ENCODE measurements around the gene METTL23. TPM values are rescaled to one million over a fixed set of nuclear protein-coding genes. Genes with fewer than 3 reads are reported as not detected.
A peak's percentile ranks its signal among the peaks of the same experiment; 100 is the strongest.

METTL23 gene, protein sequence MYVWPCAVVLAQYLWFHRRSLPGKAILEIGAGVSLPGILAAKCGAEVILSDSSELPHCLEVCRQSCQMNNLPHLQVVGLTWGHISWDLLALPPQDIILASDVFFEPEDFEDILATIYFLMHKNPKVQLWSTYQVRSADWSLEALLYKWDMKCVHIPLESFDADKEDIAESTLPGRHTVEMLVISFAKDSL
- 10 to 100 TPM in 3 of 4 donors, not detected in 1; 11.2 to 34.1 (median 24.7) TPM for total RNA-seq

- H3K27ac ChIP-seq: peak within 1 kb of the TSS; percentile 100
- in situ Hi-C loops (cut with MboI; ENCODE audit: low pct_ligation_motif_present in 1 of 4, low pct_unique_long_range_greater_than_20kb in 1 of 4, low sequenced_read_pairs in 3 of 4): no loop called here
- peak; percentile 90 for DNase-seq
- H3K9me3 ChIP-seq: no peaks in the 10 kb centered on the region
- no peaks in the 10 kb centered on the region for H3K27me3 ChIP-seq
- peak within 1 kb of the TSS; percentile 89 to 99 (median 98) for H3K4me3 ChIP-seq
- TF ChIP-seq, protein P1, sequence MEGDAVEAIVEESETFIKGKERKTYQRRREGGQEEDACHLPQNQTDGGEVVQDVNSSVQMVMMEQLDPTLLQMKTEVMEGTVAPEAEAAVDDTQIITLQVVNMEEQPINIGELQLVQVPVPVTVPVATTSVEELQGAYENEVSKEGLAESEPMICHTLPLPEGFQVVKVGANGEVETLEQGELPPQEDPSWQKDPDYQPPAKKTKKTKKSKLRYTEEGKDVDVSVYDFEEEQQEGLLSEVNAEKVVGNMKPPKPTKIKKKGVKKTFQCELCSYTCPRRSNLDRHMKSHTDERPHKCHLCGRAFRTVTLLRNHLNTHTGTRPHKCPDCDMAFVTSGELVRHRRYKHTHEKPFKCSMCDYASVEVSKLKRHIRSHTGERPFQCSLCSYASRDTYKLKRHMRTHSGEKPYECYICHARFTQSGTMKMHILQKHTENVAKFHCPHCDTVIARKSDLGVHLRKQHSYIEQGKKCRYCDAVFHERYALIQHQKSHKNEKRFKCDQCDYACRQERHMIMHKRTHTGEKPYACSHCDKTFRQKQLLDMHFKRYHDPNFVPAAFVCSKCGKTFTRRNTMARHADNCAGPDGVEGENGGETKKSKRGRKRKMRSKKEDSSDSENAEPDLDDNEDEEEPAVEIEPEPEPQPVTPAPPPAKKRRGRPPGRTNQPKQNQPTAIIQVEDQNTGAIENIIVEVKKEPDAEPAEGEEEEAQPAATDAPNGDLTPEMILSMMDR (IDR thresholded peaks at IDR 0.05): peak; percentile 66 to 92 (median 70)
- peak in 2 of 3 donors; percentile 85 to 90 for TF ChIP-seq POLR2AphosphoS5 (IDR thresholded peaks at IDR 0.05)
- no peak for TF ChIP-seq POLR2A (IDR thresholded peaks at IDR 0.05)
- TF ChIP-seq EP300 (IDR thresholded peaks at IDR 0.05; ENCODE audit: low read depth): no peak
- H3K4me1 ChIP-seq: peaks cover 28 to 71% (median 36%) of the 10 kb centered on the region in 4 donors
- 1 to 50% methylated on average over 1 to 48 of the region's 71 CpGs for WGBS, 2 donors (ENCODE audit: low coverage in 1 of 2)
- H3K36me3 ChIP-seq: peaks cover 0 to 22% (median 6%) of the 10 kb centered on the region in 4 donors
- intact Hi-C loops (cut with DNase I; ENCODE audit: low total_unique reads): loop anchor here (5.0 to 10.0 kb wide), 2 partner anchors 850 to 942 kb away; partner anchors contain the start of genes TRIM47 and UNK
Observed at GRCh38 chr17:76726776-76727718, at the start of gene METTL23. Gene METTL23 (plus strand): TSS chr17:76726839. CDS start chr17:76729711, 2,872 bp downstream.

DNA sequence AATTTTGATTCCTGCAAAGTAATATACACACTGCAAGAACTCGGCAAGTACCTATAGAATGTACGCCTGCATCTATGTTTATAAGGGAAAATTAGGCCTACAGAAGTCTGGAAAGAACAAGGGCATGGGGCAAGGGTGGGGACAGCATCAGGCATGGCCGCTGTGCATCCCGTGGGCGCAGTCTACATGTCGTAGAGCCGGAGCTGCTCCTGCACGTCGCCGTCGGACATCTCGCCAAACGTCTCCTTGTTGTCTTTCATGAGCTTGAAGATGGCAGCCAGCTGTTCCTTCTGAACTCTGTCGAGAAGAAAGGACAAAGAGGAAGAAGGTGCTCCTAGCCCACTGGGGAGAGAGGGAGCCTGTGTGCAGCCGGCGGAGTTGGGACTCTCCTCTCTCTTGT is 49.2 kb upstream of the METTL23 start:
- peaks cover 22 to 49% (median 33%) of the 10 kb centered on the region in 4 donors for H3K4me1 ChIP-seq
- intact Hi-C loops (cut with DNase I; ENCODE audit: low total_unique reads): no loop called here
- peak overlapping the region; percentile 56 to 78 (median 66) for H3K27ac ChIP-seq
- DNase-seq: no peak
- H3K36me3 ChIP-seq: no peaks in the 10 kb centered on the region
- in situ Hi-C loops (cut with MboI; ENCODE audit: low pct_ligation_motif_present in 1 of 4, low pct_unique_long_range_greater_than_20kb in 1 of 4, low sequenced_read_pairs in 3 of 4): no loop called here
- no peaks in the 10 kb centered on the region for H3K27me3 ChIP-seq
- H3K9me3 ChIP-seq: no peaks in the 10 kb centered on the region
- 78 to 89% methylated on average over 4 to 16 of the region's 16 CpGs for WGBS, 2 donors (ENCODE audit: low coverage in 1 of 2)
- TF ChIP-seq POLR2AphosphoS5 (IDR thresholded peaks at IDR 0.05) (no peak), POLR2A (IDR thresholded peaks at IDR 0.05) (no peak), EP300 (IDR thresholded peaks at IDR 0.05; ENCODE audit: low read depth) (no peak)
- TF ChIP-seq, protein P1 (IDR thresholded peaks at IDR 0.05): no peak
- H3K4me3 ChIP-seq: no peak overlapping the region

GRCh38 chr17:76678330-76678729 is 48.3 kb upstream of the METTL23 start:
- Histone ChIP-seq H3K9me3 (no peaks in the 10 kb centered on the region), H3K27ac (peak overlapping the region; percentile 56 to 78 (median 66)), H3K27me3 (no peaks in the 10 kb centered on the region), H3K4me1 (peaks cover 14 to 46% (median 33%) of the 10 kb centered on the region in 4 donors), H3K4me3 (no peak overlapping the region), H3K36me3 (no peaks in the 10 kb centered on the region)
- intact Hi-C loops (cut with DNase I; ENCODE audit: low total_unique reads) (no loop called here), in situ Hi-C loops (cut with MboI; ENCODE audit: low pct_ligation_motif_present in 1 of 4, low pct_unique_long_range_greater_than_20kb in 1 of 4, low sequenced_read_pairs in 3 of 4) (no loop called here)
- TF ChIP-seq, protein P1 (IDR thresholded peaks at IDR 0.05): no peak
- peak; percentile 24 to 41 (median 38) for TF ChIP-seq POLR2AphosphoS5 (IDR thresholded peaks at IDR 0.05)
- WGBS, 2 donors (ENCODE audit: low coverage in 1 of 2): 48% methylated on average over 12 of the region's 12 CpGs; no CpG with 5 or more reads in 1 of the 2 donors
- peak; percentile 67 for DNase-seq

DNA sequence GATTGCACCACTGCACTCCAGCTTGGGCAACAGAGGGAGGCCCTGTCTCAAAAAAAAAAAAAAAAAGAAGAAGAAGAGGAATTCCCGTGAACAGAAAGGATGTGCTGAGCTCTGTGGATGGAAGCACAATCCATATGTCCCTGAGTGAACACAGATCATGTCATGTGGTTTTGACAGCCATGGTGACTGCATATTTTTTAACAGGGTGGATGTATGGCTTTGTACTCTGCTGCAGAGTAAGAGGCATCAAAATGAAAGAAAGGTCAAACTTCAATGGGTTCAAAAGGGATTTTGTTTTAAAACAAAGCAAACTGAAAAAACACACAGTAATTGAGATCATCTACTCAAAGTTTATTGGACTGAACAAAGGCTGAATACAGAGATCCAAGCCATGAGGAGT is 47.4 kb upstream of the METTL23 start:
- no peaks in the 10 kb centered on the region for H3K36me3 ChIP-seq
- intact Hi-C loops (cut with DNase I; ENCODE audit: low total_unique reads) (no loop called here), in situ Hi-C loops (cut with MboI; ENCODE audit: low pct_ligation_motif_present in 1 of 4, low pct_unique_long_range_greater_than_20kb in 1 of 4, low sequenced_read_pairs in 3 of 4) (no loop called here)

More for the DNA sequence above, 47.4 kb upstream of the METTL23 start:
- no peak for DNase-seq
- 56 to 61% methylated on average over 1 of the region's 1 CpG for WGBS, 2 donors (ENCODE audit: low coverage in 1 of 2)
- H3K4me1 ChIP-seq: peaks cover 11 to 45% (median 30%) of the 10 kb centered on the region in 4 donors
- no peaks in the 10 kb centered on the region for H3K27me3 ChIP-seq
- no peak overlapping the region for H3K4me3 ChIP-seq
- TF ChIP-seq POLR2A (IDR thresholded peaks at IDR 0.05) (no peak), EP300 (IDR thresholded peaks at IDR 0.05; ENCODE audit: low read depth) (no peak), POLR2AphosphoS5 (IDR thresholded peaks at IDR 0.05) (no peak)
- TF ChIP-seq, protein P1 (IDR thresholded peaks at IDR 0.05): no peak
- H3K9me3 ChIP-seq: no peaks in the 10 kb centered on the region
- peak overlapping the region; percentile 56 to 78 (median 66) for H3K27ac ChIP-seq

Data from transverse colon (tissue), 4 donors.